C4-2B (cell line): ENCODE measurements around the gene TCFL5.

Source experiments
- ZFX ChIP-seq: fragments of 450-650 bp; IDR thresholded peaks from 2 replicates; pipeline ENCODE4 v1.6.1; 2017
- TF ChIP-seq, protein P1 (sequence below): fragments of 450-650 bp; conservative IDR thresholded peaks from 2 replicates; pipeline ENCODE4 v1.5.1; 2017; ENCODE audit warnings: mild to moderate bottlenecking

- TF ChIP-seq, protein P1, sequence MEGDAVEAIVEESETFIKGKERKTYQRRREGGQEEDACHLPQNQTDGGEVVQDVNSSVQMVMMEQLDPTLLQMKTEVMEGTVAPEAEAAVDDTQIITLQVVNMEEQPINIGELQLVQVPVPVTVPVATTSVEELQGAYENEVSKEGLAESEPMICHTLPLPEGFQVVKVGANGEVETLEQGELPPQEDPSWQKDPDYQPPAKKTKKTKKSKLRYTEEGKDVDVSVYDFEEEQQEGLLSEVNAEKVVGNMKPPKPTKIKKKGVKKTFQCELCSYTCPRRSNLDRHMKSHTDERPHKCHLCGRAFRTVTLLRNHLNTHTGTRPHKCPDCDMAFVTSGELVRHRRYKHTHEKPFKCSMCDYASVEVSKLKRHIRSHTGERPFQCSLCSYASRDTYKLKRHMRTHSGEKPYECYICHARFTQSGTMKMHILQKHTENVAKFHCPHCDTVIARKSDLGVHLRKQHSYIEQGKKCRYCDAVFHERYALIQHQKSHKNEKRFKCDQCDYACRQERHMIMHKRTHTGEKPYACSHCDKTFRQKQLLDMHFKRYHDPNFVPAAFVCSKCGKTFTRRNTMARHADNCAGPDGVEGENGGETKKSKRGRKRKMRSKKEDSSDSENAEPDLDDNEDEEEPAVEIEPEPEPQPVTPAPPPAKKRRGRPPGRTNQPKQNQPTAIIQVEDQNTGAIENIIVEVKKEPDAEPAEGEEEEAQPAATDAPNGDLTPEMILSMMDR = no peak
- no peak for TF ChIP-seq ZFX
Observed at GRCh38 chr20:62825333-62825985, 36.2 kb downstream of the TCFL5 start.
